ENCODE results near the gene KCNQ1. TPM values are rescaled to one million over a fixed set of nuclear protein-coding genes. Genes with fewer than 3 reads are reported as not detected.

KCNQ1 gene
- polyA plus RNA-seq, 1 experiment, result not detected

DNA sequence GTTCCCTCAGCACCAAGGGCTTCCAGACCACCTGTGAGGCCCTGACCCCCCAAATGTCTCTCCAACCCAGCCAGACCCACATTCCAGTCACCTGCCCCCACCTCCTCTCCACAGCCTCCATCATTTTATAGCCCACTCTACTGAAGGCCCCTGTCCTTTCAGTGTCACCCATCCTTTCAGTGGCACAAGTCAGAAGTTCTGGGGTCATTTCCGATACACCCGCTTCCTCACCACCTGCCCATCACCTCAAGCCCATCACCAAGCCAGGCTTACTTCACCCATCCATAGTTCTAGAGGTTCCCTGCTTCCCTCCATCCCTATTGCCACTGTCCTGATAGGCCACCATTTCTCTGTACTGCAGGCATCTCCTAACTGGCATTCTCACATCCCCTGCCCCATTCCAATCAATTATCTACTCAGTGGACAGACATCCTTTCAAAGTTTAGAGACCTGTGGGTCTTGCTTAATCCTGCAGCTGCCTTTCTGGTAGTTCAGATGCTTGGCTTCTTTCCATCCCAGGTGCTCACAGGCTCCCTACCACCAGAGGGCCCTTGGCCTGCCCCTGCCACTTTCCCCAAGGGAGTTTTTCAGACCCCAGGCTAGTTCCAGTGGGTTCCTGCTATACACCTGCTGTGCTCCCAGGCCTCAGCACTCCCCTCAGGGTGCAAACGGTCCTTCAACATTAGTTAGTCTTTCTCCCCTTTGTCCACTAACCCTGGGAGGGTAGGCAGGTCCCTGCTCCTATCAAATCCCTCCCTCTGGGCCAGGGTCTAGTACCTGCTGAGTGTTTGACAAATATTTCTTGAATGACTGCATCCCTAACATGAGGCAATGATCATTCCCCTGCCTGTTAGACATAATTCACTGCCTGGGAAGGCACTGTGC, 247.4 kb downstream of the KCNQ1 start:
- POLR2A ChIA-PET, result no interaction called here
- H3K27ac ChIP-seq (ENCODE audit: low read depth, low read length), result no peak overlapping the region
- TF ChIP-seq, protein P1, sequence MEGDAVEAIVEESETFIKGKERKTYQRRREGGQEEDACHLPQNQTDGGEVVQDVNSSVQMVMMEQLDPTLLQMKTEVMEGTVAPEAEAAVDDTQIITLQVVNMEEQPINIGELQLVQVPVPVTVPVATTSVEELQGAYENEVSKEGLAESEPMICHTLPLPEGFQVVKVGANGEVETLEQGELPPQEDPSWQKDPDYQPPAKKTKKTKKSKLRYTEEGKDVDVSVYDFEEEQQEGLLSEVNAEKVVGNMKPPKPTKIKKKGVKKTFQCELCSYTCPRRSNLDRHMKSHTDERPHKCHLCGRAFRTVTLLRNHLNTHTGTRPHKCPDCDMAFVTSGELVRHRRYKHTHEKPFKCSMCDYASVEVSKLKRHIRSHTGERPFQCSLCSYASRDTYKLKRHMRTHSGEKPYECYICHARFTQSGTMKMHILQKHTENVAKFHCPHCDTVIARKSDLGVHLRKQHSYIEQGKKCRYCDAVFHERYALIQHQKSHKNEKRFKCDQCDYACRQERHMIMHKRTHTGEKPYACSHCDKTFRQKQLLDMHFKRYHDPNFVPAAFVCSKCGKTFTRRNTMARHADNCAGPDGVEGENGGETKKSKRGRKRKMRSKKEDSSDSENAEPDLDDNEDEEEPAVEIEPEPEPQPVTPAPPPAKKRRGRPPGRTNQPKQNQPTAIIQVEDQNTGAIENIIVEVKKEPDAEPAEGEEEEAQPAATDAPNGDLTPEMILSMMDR (IDR thresholded peaks at IDR 0.05; ENCODE audit: low read depth, low read length), result peak; percentile 29; the same call in 1 of the 2 replicates
- CTCF ChIA-PET, result no interaction called here
- no peak for DNase-seq (ENCODE audit: low read depth, low spot score)
- H3K4me3 ChIP-seq (ENCODE audit: low read depth, low read length), result no peak overlapping the region
- H3K27me3 ChIP-seq (ENCODE audit: control insufficient read depth, insufficient read depth, low read length), result no peaks in the 10 kb centered on the region
- no peaks in the 10 kb centered on the region for H3K9me3 ChIP-seq (ENCODE audit: control insufficient read depth, insufficient read depth, low read length)

DNA sequence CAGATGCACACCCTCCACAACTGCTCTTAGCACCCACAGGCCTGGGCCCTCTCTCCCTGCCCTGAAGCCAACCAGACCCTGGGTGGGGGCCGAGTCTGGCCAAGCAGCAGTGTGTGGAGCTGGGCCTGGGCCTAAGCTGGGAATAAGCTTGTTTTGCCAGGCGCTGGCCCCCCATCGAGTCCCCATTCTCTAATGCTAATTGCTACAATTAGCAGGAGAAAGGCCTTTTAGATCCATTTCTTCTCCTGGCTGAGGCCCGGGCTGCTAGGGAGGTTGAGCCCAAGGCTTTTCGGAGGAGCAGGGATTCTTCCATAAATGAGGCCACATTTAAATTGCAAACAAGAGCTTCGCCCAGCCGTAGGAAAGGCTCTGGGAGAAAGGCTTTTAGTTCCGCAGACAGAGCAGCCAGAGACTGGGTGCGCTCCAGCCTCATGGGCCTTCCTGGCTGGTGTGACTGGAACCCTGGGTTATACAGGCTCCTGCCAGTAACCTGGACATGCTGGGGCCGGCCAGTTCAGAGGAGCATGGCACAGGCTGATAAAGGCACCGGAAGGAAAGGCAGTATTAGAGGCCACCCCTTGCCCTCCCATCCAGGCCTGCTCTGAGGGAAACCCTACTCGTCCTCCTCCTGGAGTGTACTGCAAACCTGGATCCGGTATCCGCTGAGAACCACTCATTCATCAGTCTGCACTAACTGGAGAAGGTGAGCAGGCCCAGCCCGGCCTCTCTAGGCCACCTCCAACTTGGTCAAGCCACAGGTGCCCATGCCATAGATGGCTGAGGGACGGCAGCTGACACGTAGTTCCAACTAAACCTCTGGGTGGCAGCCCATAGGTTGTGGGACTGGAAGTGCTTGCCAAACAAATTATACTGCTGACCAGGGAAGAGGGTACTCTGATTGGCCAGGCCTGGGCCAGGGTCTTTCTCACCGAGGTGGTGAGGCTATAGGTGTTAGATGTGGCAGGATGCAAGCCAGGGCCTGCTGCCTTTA, 248.8 kb downstream of the KCNQ1 start:
- no peak for DNase-seq (ENCODE audit: low read depth, low spot score)
- Histone ChIP-seq H3K4me3 (ENCODE audit: low read depth, low read length) (no peak overlapping the region), H3K27me3 (ENCODE audit: control insufficient read depth, insufficient read depth, low read length) (no peaks in the 10 kb centered on the region), H3K9me3 (ENCODE audit: control insufficient read depth, insufficient read depth, low read length) (no peaks in the 10 kb centered on the region), H3K27ac (ENCODE audit: low read depth, low read length) (no peak overlapping the region)
- CTCF ChIA-PET, result no interaction called here
- TF ChIP-seq, protein P1 (IDR thresholded peaks at IDR 0.05; ENCODE audit: low read depth, low read length), result no peak
- POLR2A ChIA-PET, result no interaction called here

DNA sequence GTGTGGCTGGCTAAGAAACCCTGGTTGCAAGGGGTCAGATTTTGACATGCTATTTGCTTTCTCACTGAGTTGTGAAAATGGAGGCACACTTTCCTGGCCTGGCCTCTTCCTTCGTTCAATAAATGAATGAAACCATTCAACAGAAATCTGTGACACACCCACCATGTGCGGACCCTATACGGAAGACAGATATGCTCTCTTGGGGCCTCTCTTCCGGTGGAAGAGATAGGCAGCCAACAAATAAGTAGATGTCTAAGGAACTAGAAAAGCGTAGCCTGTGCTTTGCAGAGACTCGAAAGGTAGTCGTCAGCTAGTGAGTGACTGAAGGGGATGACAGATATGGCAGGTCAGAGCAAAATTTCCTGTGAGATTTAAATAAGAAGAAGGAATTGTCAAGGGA, 249.7 kb downstream of the KCNQ1 start:
- DNase-seq (ENCODE audit: low read depth, low spot score), result no peak
- Histone ChIP-seq H3K27me3 (ENCODE audit: control insufficient read depth, insufficient read depth, low read length) (no peaks in the 10 kb centered on the region), H3K9me3 (ENCODE audit: control insufficient read depth, insufficient read depth, low read length) (peaks cover 6% of the 10 kb centered on the region), H3K27ac (ENCODE audit: low read depth, low read length) (no peak overlapping the region), H3K4me3 (ENCODE audit: low read depth, low read length) (no peak overlapping the region)
- CTCF ChIA-PET, result interaction anchor here (0.7 kb wide), 1 partner anchor 198 kb away, joined by 3 read pairs; no protein-coding TSS in a partner anchor
- POLR2A ChIA-PET, result no interaction called here
- TF ChIP-seq, protein P1 (IDR thresholded peaks at IDR 0.05; ENCODE audit: low read depth, low read length), result no peak

DNA sequence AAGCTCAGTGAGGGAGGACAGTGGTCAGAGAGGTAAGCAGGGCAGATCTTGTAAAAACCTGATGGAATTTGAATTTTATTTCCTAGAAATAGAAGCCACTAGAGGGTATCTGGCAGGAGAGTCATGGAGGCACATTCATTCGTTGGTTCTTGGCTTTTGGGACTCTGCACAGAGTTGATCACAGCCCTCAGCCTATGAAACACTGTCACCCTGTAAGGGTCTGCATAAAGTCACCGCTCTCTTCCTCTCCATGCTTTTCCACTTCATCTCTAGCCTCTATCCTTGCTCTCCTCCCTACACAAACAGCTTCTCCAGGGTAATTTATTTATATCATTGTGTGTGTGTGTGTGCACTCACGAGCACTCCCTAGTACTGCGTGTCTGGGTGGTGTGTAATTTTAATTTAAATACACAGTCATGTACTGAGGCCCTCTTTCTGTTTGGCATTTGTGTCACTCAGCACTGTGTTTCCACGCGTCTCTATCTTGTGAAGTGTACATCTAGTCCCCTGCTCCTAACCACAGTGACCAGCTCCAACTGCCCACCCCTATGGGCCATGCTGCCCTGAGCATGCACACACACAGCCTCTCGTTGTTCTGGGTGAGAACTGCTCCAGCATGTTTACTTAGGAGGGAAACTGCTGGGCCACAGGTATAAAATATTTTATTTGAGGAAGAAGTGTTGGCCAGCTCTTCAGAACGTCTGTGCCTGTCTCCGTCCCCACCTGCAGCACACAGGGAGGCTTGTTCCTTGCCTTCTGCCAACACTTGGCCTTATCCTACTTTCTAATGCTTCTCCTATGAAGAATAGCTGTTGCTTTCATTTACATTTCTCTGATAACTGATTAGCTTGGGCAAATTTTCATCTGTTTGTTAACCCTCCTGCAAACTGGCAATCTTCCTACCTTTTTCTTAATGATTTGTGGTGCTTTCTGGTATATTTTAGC, 250.5 kb downstream of the KCNQ1 start:
- no peak for DNase-seq (ENCODE audit: low read depth, low spot score)
- TF ChIP-seq, protein P1 (IDR thresholded peaks at IDR 0.05; ENCODE audit: low read depth, low read length), result no peak
- Histone ChIP-seq H3K4me3 (ENCODE audit: low read depth, low read length) (no peak overlapping the region), H3K27me3 (ENCODE audit: control insufficient read depth, insufficient read depth, low read length) (no peaks in the 10 kb centered on the region), H3K9me3 (ENCODE audit: control insufficient read depth, insufficient read depth, low read length) (peaks cover 12% of the 10 kb centered on the region), H3K27ac (ENCODE audit: low read depth, low read length) (no peak overlapping the region)
- ChIA-PET POLR2A (no interaction called here), CTCF (interaction anchor here (0.7 to 0.8 kb wide), 2 partner anchors 164 to 197 kb away, joined by 3 read pairs; no protein-coding TSS in a partner anchor)

Measured in AG04450 (cell line).